WTC11 (cell line): ENCODE data around the gene AQP3. TPM values are rescaled to one million over a fixed set of nuclear protein-coding genes. Genes with fewer than 3 reads are reported as not detected.

Experiments used
- ATAC-seq: fragments of 200-7000 bp; cut with Tn5 transposase; 2 replicates; pipeline ENCODE4 v1.10.0; 2021; ENCODE audit warnings: mild to moderate bottlenecking, moderate library complexity
- CTCF ChIA-PET: fragments of 300-600 bp; sonication (Branson Sonifier 250); formaldehyde crosslinking; loops from one replicate; lab custom pipeline; 2021; ENCODE audit warnings: antibody characterized with exemption; lab: Charles Lee
- POLR2A ChIA-PET: fragments of 350-600 bp; sonication (Branson Sonifier 250); formaldehyde crosslinking; loops from one replicate; lab custom pipeline; 2021; ENCODE audit warnings: antibody characterized with exemption; lab: Charles Lee
- DNase-seq: peaks from one replicate; pipeline ENCODE4 v3.0.0; 2021; ENCODE audit warnings: low spot score
- H3K27ac Mint-ChIP-seq: 2 replicates; pipeline ENCODE4 v1.8.0; 2021; ENCODE audit warnings: mixed read lengths
- H3K27me3 Mint-ChIP-seq: 2 replicates; pipeline ENCODE4 v1.8.0; 2021; ENCODE audit warnings: low read depth, mild to moderate bottlenecking, moderate library complexity, mixed read lengths
- H3K36me3 Mint-ChIP-seq: 2 replicates; pipeline ENCODE4 v1.8.0; 2021; ENCODE audit warnings: mixed read lengths
- H3K4me1 Mint-ChIP-seq: 2 replicates; pipeline ENCODE4 v1.8.0; 2022; ENCODE audit warnings: mixed read lengths
- H3K4me3 Mint-ChIP-seq: 2 replicates; pipeline ENCODE4 v1.8.0; 2021; ENCODE audit warnings: mild to moderate bottlenecking, moderate library complexity, mixed read lengths
- H3K9me3 Mint-ChIP-seq: 2 replicates; pipeline ENCODE4 v1.8.0; 2021; ENCODE audit warnings: mixed read lengths
- ARID4B ChIP-seq: sonication (generic); formaldehyde crosslinking; IDR thresholded peaks from 2 replicates; pipeline ENCODE4 v1.8.0; 2023; ENCODE audit warnings: missing genetic modification reagents, mild to moderate bottlenecking, borderline replicate concordance
- CTCF ChIP-seq: fragments of 200-600 bp; IDR thresholded peaks from 2 replicates; pipeline ENCODE4 v1.8.0; 2022; ENCODE audit warnings: antibody characterized with exemption
- E2F1 ChIP-seq: sonication (generic); formaldehyde crosslinking; IDR thresholded peaks from 2 replicates; pipeline ENCODE4 v1.8.0; 2022; ENCODE audit warnings: mild to moderate bottlenecking, missing genetic modification reagents
- E2F5 ChIP-seq: sonication (generic); formaldehyde crosslinking; IDR thresholded peaks from 2 replicates; pipeline ENCODE4 v1.8.1; 2022; ENCODE audit warnings: mild to moderate bottlenecking, moderate library complexity, missing genetic modification reagents
- ERG ChIP-seq: fragments of 250-450 bp; sonication (Bioruptor Pico); IDR thresholded peaks from 2 replicates; pipeline ENCODE4 v1.8.0; 2021; ENCODE audit warnings: mild to moderate bottlenecking
- FOXJ3 ChIP-seq: sonication (generic); formaldehyde crosslinking; IDR thresholded peaks from 2 replicates; pipeline ENCODE4 v1.9.0; 2021; ENCODE audit warnings: missing genetic modification reagents, mild to moderate bottlenecking, borderline replicate concordance
- HMGXB4 ChIP-seq: sonication (generic); formaldehyde crosslinking; IDR thresholded peaks from 2 replicates; pipeline ENCODE4 v1.8.1; 2023; ENCODE audit warnings: mild to moderate bottlenecking, moderate library complexity, missing genetic modification reagents
- IRF2 ChIP-seq: sonication (generic); formaldehyde crosslinking; IDR thresholded peaks from 2 replicates; pipeline ENCODE4 v1.8.0; 2022; ENCODE audit warnings: low read depth, missing genetic modification reagents, borderline replicate concordance
- MAX ChIP-seq: sonication (generic); formaldehyde crosslinking; IDR thresholded peaks from 2 replicates; pipeline ENCODE4 v1.8.0; 2022; ENCODE audit warnings: mild to moderate bottlenecking, missing genetic modification reagents
- TCF7 ChIP-seq: sonication (generic); formaldehyde crosslinking; IDR thresholded peaks from 2 replicates; pipeline ENCODE4 v1.8.0; 2022; ENCODE audit warnings: mild to moderate bottlenecking, low read depth, missing genetic modification reagents, moderate library complexity
- TEAD4 ChIP-seq: sonication (generic); formaldehyde crosslinking; IDR thresholded peaks from 2 replicates; pipeline ENCODE4 v1.8.0; 2022; ENCODE audit warnings: mild to moderate bottlenecking, missing genetic modification reagents
- ZBTB21 ChIP-seq: sonication (generic); formaldehyde crosslinking; IDR thresholded peaks from 2 replicates; pipeline ENCODE4 v1.8.1; 2023; ENCODE audit warnings: mild to moderate bottlenecking, missing genetic modification reagents, borderline replicate concordance
- ZNF219 ChIP-seq: sonication (generic); formaldehyde crosslinking; IDR thresholded peaks from 2 replicates; pipeline ENCODE4 v1.8.0; 2023; ENCODE audit warnings: missing genetic modification reagents, mild to moderate bottlenecking, borderline replicate concordance
- ZNF232 ChIP-seq: sonication (generic); formaldehyde crosslinking; IDR thresholded peaks from 2 replicates; pipeline ENCODE4 v1.8.0; 2022; ENCODE audit warnings: mild to moderate bottlenecking, missing genetic modification reagents
- ZNF263 ChIP-seq: sonication (generic); formaldehyde crosslinking; IDR thresholded peaks from 2 replicates; pipeline ENCODE4 v1.8.1; 2022; ENCODE audit warnings: low read depth, mild to moderate bottlenecking, moderate library complexity, missing genetic modification reagents
- ZNF425 ChIP-seq: fragments of 250-450 bp; sonication (Bioruptor Pico); conservative IDR thresholded peaks from 2 replicates; pipeline ENCODE4 v1.9.0; 2021; ENCODE audit warnings: mild to moderate bottlenecking
- ZNF512 ChIP-seq: sonication (generic); formaldehyde crosslinking; IDR thresholded peaks from 2 replicates; pipeline ENCODE4 v1.8.1; 2022; ENCODE audit warnings: missing genetic modification reagents, borderline replicate concordance
- total RNA-seq: library from RNA; stranded (reverse); gene quantifications from 3 replicates; pipeline ENCODE4 v1.2.3, GENCODE V29; 2021

Gene AQP3
- total RNA-seq, 1 experiment from 2014 or later = 3.0 TPM

GRCh38 chr9:33419708-33420303 lies 27.6 kb downstream of the AQP3 start:
- CTCF ChIA-PET = interaction anchor here (1.0 to 2.9 kb wide), 5 partner anchors 13 to 47 kb away, joined by 4 to 27 read pairs (median 5); partner anchors contain the start of gene AQP3
- no peaks in the 10 kb centered on the region for H3K36me3 Mint-ChIP-seq
- no peaks in the 10 kb centered on the region for H3K27me3 Mint-ChIP-seq
- peaks cover 7% of the 10 kb centered on the region for H3K4me1 Mint-ChIP-seq
- no peaks in the 10 kb centered on the region for H3K9me3 Mint-ChIP-seq
- TF ChIP-seq ZNF263 (CRISPR knock-in tag) (no peak), ZNF232 (CRISPR knock-in tag) (no peak), ZBTB21 (CRISPR knock-in tag) (no peak), E2F1 (CRISPR knock-in tag) (no peak), TEAD4 (CRISPR knock-in tag) (no peak), HMGXB4 (CRISPR knock-in tag) (no peak)
- POLR2A ChIA-PET = no interaction called here
- no peak overlapping the region for H3K4me3 Mint-ChIP-seq
- H3K27ac Mint-ChIP-seq = no peak overlapping the region
- ATAC-seq = no peak
- DNase-seq = no peak

GRCh38 chr9:33418090-33418489 lies 29.3 kb downstream of the AQP3 start:
- Mint-ChIP-seq H3K9me3 (no peaks in the 10 kb centered on the region), H3K27ac (no peak overlapping the region), H3K4me1 (peaks cover 7% of the 10 kb centered on the region), H3K27me3 (no peaks in the 10 kb centered on the region), H3K36me3 (no peaks in the 10 kb centered on the region), H3K4me3 (no peak overlapping the region)
- ChIA-PET CTCF (interaction anchor here (2.9 kb wide), 1 partner anchor 35 kb away, joined by 27 read pairs; no protein-coding TSS in a partner anchor), POLR2A (no interaction called here)
- ATAC-seq = no peak
- no peak for DNase-seq
- TF ChIP-seq ARID4B (CRISPR knock-in tag) (no peak), ZNF512 (no peak), CTCF (no peak), ZBTB21 (CRISPR knock-in tag) (no peak), ERG (CRISPR knock-in tag) (no peak), TCF7 (CRISPR knock-in tag) (no peak), IRF2 (CRISPR knock-in tag) (no peak), ZNF219 (no peak), E2F5 (CRISPR knock-in tag) (no peak), FOXJ3 (CRISPR knock-in tag) (no peak), MAX (no peak), ZNF425 (CRISPR knock-in tag) (no peak)
